Measurements from ENCODE around the gene ACTG1. TPM values are rescaled to one million over a fixed set of nuclear protein-coding genes. Genes with fewer than 3 reads are reported as not detected.

Gene ACTG1
- total RNA-seq, 1 experiment from 2014 or later: 3,770 TPM

DNA sequence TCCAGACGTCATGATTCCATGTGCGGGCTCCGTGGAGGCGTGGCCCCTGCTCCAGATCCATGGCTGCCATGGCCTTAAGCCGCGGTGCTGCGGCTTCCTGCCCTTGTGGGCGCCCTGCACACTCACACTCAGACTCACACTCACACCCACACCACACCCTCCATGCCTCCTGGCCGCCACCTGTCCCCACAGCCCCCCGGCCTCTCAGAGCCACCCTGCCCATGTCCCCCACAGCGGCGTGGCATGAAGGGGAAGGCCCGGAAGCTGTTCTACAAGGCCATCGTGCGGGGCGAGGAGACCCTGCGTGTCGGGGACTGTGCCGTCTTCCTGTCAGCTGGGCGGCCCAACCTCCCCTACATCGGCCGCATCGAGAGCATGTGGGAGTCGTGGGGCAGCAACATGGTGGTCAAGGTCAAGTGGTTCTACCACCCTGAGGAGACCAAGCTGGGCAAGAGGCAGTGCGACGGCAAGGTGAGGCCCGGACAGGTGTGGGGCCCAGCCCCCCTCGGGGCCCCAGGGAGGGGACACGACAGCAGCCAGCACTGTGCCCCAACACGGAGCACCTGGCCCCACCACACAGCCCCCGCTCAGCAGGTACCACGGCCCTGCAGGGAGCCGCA lies 50.0 kb downstream of the ACTG1 start:
- DNase-seq (ENCODE audit: low read depth): no peak
- in situ Hi-C loops (cut with HindIII; ENCODE audit: low pct_unique_long_range_greater_than_20kb, low sequenced_read_pairs): no loop called here

DNA sequence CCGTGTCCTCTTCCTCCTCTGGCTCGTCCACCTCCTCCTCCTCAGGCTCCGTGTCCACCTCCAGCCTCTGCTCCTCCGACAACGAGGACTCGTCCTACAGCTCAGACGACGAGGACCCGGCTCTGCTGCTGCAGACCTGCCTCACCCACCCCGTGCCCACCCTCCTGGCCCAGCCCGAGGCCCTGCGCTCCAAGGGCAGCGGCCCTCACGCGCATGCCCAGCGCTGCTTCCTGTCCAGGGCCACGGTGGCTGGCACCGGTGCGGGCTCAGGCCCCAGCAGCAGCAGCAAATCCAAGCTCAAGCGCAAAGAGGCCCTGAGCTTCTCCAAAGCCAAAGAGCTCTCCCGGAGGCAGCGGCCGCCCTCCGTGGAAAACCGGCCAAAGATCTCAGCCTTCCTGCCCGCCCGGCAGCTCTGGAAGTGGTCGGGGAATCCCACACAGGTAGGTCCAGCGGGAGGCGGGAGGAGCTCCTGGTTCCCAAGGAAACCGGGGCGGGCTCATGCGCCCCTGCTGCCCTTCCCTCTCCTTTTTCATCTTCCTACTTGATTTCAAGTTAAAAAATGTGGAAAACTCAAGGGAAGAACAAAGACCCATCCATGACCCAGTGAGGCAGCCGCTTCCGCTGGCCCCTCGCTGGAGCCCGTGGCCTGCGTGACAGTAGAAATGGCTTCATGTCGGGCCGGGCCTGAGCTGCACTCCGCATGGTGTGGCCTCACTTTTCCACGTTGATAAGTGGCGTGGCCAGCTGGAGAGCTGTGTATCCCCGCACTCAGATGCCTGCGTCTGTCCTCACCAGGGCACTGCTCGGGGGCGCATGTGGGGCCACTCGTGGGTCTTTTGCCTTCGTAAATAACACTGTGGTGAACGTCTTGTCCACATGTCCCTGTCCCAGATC lies 50.7 kb downstream of the ACTG1 start:
- no peak for DNase-seq (ENCODE audit: low read depth)
- in situ Hi-C loops (cut with HindIII; ENCODE audit: low pct_unique_long_range_greater_than_20kb, low sequenced_read_pairs): no loop called here

DNA sequence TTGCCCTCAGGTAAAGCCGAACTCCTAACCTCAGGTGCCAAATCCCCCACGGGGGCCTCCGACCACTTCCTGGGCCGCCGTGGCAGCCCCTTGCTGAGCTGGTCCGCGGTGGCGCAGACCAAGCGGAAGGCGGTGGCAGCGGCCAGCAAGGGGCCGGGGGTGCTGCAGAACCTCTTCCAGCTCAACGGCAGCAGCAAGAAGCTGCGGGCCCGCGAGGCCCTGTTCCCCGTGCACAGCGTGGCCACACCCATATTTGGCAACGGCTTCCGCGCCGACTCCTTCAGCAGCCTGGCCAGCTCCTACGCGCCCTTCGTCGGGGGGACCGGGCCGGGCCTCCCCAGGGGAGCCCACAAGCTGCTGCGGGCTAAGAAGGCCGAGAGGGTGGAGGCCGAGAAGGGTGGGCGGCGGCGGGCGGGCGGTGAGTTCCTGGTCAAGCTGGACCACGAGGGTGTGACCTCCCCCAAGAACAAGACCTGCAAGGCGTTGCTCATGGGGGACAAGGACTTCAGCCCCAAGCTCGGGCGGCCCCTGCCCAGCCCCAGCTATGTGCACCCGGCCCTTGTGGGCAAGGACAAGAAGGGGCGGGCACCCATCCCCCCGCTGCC lies 51.6 kb downstream of the ACTG1 start:
- DNase-seq (ENCODE audit: low read depth): no peak
- in situ Hi-C loops (cut with HindIII; ENCODE audit: low pct_unique_long_range_greater_than_20kb, low sequenced_read_pairs): no loop called here

Other genes starting within 250 kb of the ACTG1 start
- 77.3 and 85.2 TPM in 2 replicates for gene SLC38A10, start 217.5 kb downstream of the ACTG1 start, total RNA-seq (2014; rRNA removed; shearing (Covaris generic); ENCODE audit: low replicate concordance)
- 4.4 and 11.9 TPM in 2 replicates for gene BAHCC1, start 117.3 kb downstream of the ACTG1 start, total RNA-seq (2014; rRNA removed; shearing (Covaris generic); ENCODE audit: low replicate concordance)
- gene FSCN2, start 15.6 kb upstream of the ACTG1 start, total RNA-seq (2014; rRNA removed; shearing (Covaris generic); ENCODE audit: low replicate concordance): 0.37 and 1.6 TPM in 2 replicates
- 40.5 and 41.5 TPM in 2 replicates for gene FAAP100, start 39.6 kb upstream of the ACTG1 start, total RNA-seq (2014; rRNA removed; shearing (Covaris generic); ENCODE audit: low replicate concordance)
- 79.9 and 88.1 TPM in 2 replicates for gene NPLOC4, start 124.3 kb upstream of the ACTG1 start, total RNA-seq (2014; rRNA removed; shearing (Covaris generic); ENCODE audit: low replicate concordance)
- gene TSPAN10, start 124.4 kb upstream of the ACTG1 start, total RNA-seq (2014; rRNA removed; shearing (Covaris generic); ENCODE audit: low replicate concordance): 9.6 and 18.9 TPM in 2 replicates
- gene PDE6G, start 143.7 kb upstream of the ACTG1 start, total RNA-seq (2014; rRNA removed; shearing (Covaris generic); ENCODE audit: low replicate concordance): 1.4 TPM in 1 of 2 replicates, not detected in the other
- gene OXLD1, start 153.8 kb upstream of the ACTG1 start, total RNA-seq (2014; rRNA removed; shearing (Covaris generic); ENCODE audit: low replicate concordance): 76.2 and 103 TPM in 2 replicates
- gene CCDC137, start 153.9 kb upstream of the ACTG1 start, total RNA-seq (2014; rRNA removed; shearing (Covaris generic); ENCODE audit: low replicate concordance): 33.8 and 39.2 TPM in 2 replicates
- 75.3 and 89.9 TPM in 2 replicates for gene ARL16, start 171.0 kb upstream of the ACTG1 start, total RNA-seq (2014; rRNA removed; shearing (Covaris generic); ENCODE audit: low replicate concordance)
- 87.1 and 96.6 TPM in 2 replicates for gene HGS, start 171.2 kb upstream of the ACTG1 start, total RNA-seq (2014; rRNA removed; shearing (Covaris generic); ENCODE audit: low replicate concordance)
- gene MRPL12, start 190.6 kb upstream of the ACTG1 start, total RNA-seq (2014; rRNA removed; shearing (Covaris generic); ENCODE audit: low replicate concordance): 185 and 238 TPM in 2 replicates
- 93.2 and 105 TPM in 2 replicates for gene SLC25A10, start 199.5 kb upstream of the ACTG1 start, total RNA-seq (2014; rRNA removed; shearing (Covaris generic); ENCODE audit: low replicate concordance)